GM10266 (cell line): ENCODE results near the gene FAM20A.

ENCODE experiments used
- DNase-seq: peaks from one replicate; pipeline ENCODE4 v3.0.0; 2012; ENCODE audit errors: extremely low spot score
- CTCF ChIP-seq: IDR thresholded peaks from 2 replicates; pipeline ENCODE4 v1.5.1; 2012; ENCODE audit warnings: mild to moderate bottlenecking, low read depth; ENCODE audit not compliant: control insufficient read depth, insufficient read depth; ENCODE audit errors: missing control alignments

FAM20A gene

GRCh38 chr17:68581863-68582645 lies 19.1 kb downstream of the FAM20A start:
- no peak for TF ChIP-seq CTCF
- no peak for DNase-seq

DNA sequence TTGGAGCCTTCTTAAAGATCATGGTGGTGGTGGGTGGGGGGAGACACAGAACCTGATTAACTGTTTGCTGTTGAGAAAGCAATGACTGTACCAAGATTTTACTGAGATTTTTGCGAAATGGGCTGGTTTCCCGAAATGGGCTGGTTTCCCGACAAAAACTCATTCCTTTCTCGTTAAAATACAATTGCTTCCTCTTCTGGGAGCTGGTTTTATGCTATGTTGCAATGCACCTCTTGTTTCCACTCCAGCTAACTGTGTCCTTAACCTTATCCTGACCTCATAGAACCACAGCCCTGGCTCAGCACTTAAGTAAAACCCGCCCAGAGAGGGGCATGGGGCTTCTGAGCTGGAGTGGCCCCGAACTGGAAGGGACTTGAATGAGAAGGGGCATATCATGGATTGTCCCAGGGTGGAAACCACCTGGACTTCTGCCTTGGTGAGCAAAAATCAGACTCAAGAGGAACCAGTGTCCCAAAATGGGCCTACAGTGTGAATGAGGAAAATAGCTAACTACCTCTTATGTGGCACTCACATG lies 20.9 kb downstream of the FAM20A start:
- DNase-seq, result no peak
- no peak for TF ChIP-seq CTCF

DNA sequence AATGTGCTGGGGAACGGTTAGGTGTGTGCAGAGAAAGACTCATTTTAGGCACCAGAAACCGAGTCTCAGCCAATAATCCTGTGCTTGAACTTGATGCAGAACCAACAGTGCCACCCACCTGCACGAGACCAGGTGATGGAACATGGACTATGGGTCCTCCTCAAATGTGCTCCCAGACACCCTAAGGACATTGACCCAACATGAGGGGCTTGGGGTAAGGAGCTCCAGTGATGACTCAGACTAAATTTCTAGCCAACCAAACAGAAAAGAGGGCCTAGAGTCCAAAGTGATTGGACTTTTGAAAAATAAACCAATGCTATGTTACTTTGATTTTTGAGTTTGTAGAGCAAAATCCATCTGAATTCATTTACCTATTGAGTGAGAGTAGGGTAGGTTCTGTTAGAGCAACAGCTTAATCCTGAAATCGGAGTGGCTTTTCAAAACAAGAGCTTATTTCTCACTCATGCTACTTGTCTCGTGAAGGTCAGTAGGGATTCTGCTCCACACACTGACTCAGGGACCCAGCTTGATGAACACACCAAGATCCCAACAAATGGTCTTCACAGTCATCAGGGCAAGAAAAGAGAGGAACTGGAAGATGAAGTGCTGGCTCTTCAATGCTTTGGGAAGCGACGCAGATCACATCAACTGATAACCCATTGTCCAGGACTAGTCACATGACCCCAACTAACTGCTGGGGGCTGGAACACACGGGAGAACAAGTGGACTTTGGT lies 21.8 kb downstream of the FAM20A start:
- no peak for TF ChIP-seq CTCF
- DNase-seq, result no peak

- DNase-seq, result no peak
- TF ChIP-seq CTCF, result no peak
These were observed 22.9 kb downstream of the FAM20A start for GRCh38 chr17:68578236-68578635.

DNA sequence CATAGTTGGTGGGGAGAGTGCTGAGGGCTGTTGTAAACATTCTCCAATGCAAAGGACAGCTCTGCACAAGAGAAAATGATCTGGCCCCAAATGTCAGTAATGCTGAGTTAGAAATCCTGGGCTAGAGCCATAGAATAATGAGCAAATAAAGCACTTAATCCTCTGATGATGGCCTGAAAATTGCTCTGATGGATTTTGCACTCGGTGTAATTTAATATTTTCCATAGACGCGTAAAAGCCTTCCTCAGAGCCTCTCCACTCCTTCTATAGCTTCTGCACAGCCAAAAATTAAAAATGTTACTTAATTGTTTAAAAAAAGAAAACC lies 23.7 kb downstream of the FAM20A start:
- no peak for TF ChIP-seq CTCF
- DNase-seq, result no peak

GRCh38 chr17:68576811-68577496 lies 24.2 kb downstream of the FAM20A start:
- no peak for DNase-seq

More at GRCh38 chr17:68576811-68577496, 24.2 kb downstream of the FAM20A start:
- TF ChIP-seq CTCF, result no peak
